Measurements from ENCODE around the gene ARAP3. TPM values are rescaled to one million over a fixed set of nuclear protein-coding genes. Genes with fewer than 3 reads are reported as not detected.
A peak's percentile ranks its signal among the peaks of the same experiment; 100 is the strongest.

The ARAP3 gene
- total and polyA plus RNA-seq, 9 of the 15 experiments (the other 6 are each of a cell fraction or from before 2014, with no cell fraction given): 0.83 to 25.7 (median 6.4) TPM

DNA sequence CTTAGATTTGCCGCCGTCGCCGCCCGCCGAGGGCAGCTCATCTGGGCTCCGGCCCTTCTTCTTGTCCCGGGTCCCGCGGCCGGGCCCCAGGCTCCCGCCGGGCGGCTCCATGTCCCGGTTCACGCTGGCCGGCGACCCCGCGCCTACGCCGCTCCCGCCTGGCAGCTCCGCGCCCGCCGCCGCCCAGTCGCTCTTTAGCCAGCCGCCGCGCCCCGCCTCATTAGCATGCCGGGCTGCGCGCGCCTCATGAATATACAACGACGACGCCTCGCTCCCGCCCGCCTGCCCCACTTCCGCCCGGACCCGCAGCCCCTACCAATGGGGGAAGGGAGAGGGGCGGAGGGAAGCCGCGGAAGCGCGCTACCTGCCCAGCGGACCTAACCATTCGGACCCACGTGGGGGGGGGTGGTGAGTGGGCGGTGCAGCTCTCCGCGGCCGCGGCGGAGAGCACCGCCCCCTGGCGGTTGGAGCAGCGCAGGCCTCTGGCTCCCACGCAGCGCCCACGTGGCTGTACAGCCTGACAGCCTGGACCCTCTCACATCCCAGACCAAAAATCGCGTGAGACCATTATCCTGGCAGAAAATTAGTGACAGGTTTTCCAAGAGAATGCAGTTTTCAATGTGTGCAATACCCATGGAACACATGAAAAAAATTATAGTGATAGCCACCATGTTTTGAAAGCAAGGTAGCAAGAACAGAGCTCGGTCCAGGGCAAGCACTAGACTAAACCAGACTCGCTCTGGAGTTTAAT lies 63.1 kb downstream of the ARAP3 start, which contains the start of gene DIAPH1 (continued):
- TF ChIP-seq, protein P1, sequence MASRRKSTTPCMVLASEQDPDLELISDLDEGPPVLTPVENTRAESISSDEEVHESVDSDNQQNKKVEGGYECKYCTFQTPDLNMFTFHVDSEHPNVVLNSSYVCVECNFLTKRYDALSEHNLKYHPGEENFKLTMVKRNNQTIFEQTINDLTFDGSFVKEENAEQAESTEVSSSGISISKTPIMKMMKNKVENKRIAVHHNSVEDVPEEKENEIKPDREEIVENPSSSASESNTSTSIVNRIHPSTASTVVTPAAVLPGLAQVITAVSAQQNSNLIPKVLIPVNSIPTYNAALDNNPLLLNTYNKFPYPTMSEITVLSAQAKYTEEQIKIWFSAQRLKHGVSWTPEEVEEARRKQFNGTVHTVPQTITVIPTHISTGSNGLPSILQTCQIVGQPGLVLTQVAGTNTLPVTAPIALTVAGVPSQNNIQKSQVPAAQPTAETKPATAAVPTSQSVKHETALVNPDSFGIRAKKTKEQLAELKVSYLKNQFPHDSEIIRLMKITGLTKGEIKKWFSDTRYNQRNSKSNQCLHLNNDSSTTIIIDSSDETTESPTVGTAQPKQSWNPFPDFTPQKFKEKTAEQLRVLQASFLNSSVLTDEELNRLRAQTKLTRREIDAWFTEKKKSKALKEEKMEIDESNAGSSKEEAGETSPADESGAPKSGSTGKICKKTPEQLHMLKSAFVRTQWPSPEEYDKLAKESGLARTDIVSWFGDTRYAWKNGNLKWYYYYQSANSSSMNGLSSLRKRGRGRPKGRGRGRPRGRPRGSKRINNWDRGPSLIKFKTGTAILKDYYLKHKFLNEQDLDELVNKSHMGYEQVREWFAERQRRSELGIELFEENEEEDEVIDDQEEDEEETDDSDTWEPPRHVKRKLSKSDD (conservative IDR thresholded peaks at IDR 0.05; ENCODE audit: low read length): no peak; the same call in 1 of the 2 replicates
- TF ChIP-seq ZFX (CRISPR knock-in tag; IDR thresholded peaks at IDR 0.05) (0 out of 2 replicates have a peak, but pooled peaks have one; percentile 33), POLR2A (conservative IDR thresholded peaks at IDR 0.05) (no peak), ZNF133 (CRISPR knock-in tag; IDR thresholded peaks at IDR 0.05) (no peak), AFF1 (IDR thresholded peaks at IDR 0.05; ENCODE audit: low read depth in 1 of 2, partially characterized antibody in 2 of 2) (no peak), SAFB2 (IDR thresholded peaks at IDR 0.05; ENCODE audit: borderline replicate concordance, low read depth, low read length, severe bottlenecking) (no peak), FOXA1 (IDR thresholded peaks at IDR 0.05; ENCODE audit: borderline replicate concordance) (no peak), RFX5 (IDR thresholded peaks at IDR 0.05; ENCODE audit: low read depth, low read length) (no peak), ZBTB9 (CRISPR knock-in tag; IDR thresholded peaks at IDR 0.05) (no peak), RBM39 (optimal IDR thresholded peaks at IDR 0.05; ENCODE audit: low read depth, low read length) (no peak), FOXK2 (conservative IDR thresholded peaks at IDR 0.05 in 1 of 2, IDR thresholded peaks at IDR 0.05 in 1 of 2; ENCODE audit: low read depth in 2 of 2) (peak; percentile 62 to 99), NRF1 (conservative IDR thresholded peaks at IDR 0.05 in 1 of 2, IDR thresholded peaks at IDR 0.05 in 1 of 2) (peak; percentile 89 to 90), GABPB1 (CRISPR knock-in tag; IDR thresholded peaks at IDR 0.05) (peak; percentile 90), CREM (IDR thresholded peaks at IDR 0.05; ENCODE audit: low read depth) (peak; percentile 89), NFIX (CRISPR knock-in tag; IDR thresholded peaks at IDR 0.05; ENCODE audit: low read depth) (no peak), HES1 (IDR thresholded peaks at IDR 0.05; ENCODE audit: low read depth) (no peak), RHOXF2B (CRISPR knock-in tag; conservative IDR thresholded peaks at IDR 0.05) (no peak), DNMT1 (IDR thresholded peaks at IDR 0.05) (no peak)
- TF ChIP-seq, protein P2, sequence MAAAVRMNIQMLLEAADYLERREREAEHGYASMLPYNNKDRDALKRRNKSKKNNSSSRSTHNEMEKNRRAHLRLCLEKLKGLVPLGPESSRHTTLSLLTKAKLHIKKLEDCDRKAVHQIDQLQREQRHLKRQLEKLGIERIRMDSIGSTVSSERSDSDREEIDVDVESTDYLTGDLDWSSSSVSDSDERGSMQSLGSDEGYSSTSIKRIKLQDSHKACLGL (CRISPR knock-in tag; IDR thresholded peaks at IDR 0.05; ENCODE audit: borderline replicate concordance, poor library complexity, severe bottlenecking): peak; percentile 95

Data from K562 (cell line).